SK-N-SH treated with all-trans-retinoic acid at 6 μM for 48 hours (cell line): ENCODE data around the gene MPDZ.

Experiments
- ARNTL ChIP-seq: fragments of 450-650 bp; formaldehyde crosslinking; IDR thresholded peaks from 2 replicates; pipeline ENCODE4 v1.5.0; 2020; ENCODE audit warnings: low read depth, mild to moderate bottlenecking, moderate library complexity, borderline replicate concordance
- RARB ChIP-seq: fragments of 250-450 bp; sonication (Bioruptor Pico); IDR thresholded peaks from 2 replicates; pipeline ENCODE4 v1.8.0; 2021; ENCODE audit warnings: mild to moderate bottlenecking, moderate library complexity
- ZFP3 ChIP-seq: fragments of 250-450 bp; sonication (Bioruptor Pico); IDR thresholded peaks from 2 replicates; pipeline ENCODE4 v1.5.0; 2020; ENCODE audit warnings: mild to moderate bottlenecking, moderate library complexity
- ZNF565 ChIP-seq: fragments of 450-650 bp; formaldehyde crosslinking; conservative IDR thresholded peaks from 2 replicates; pipeline ENCODE4 v1.5.0; 2020; ENCODE audit warnings: low read depth, mild to moderate bottlenecking, moderate library complexity
- ZNF70 ChIP-seq: fragments of 450-650 bp; formaldehyde crosslinking; IDR thresholded peaks from 2 replicates; pipeline ENCODE4 v1.5.0; 2020; ENCODE audit warnings: mild to moderate bottlenecking, moderate library complexity
- TF ChIP-seq, protein P1 (sequence below): fragments of 250-450 bp; sonication (Bioruptor Pico); IDR thresholded peaks from 2 replicates; pipeline ENCODE4 v1.8.0; 2020; ENCODE audit warnings: mild to moderate bottlenecking, moderate library complexity, borderline replicate concordance
- TF ChIP-seq, protein P2 (sequence below): fragments of 250-450 bp; sonication (Bioruptor Pico); IDR thresholded peaks from 2 replicates; pipeline ENCODE4 v1.5.1; 2020; ENCODE audit warnings: low read depth, mild to moderate bottlenecking, moderate library complexity

DNA sequence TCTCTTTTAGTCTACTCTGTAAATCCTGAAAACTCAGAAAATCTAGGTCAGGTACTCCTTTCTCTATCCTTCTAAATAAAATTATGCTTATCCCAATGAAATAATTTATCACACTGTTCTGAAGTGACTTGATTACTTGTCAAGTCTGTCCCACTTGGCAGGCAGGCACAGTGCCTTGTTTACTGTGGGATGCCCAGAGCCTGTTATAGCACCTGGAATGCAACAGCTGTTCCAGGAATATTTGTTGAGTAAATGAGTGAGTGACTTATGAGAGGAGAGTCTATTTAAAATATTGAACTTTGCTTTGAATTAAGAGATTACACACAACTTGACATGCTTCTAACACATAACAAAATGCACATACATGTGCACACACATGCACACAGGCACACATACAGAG is 130.0 kb downstream of the MPDZ start:
- TF ChIP-seq ZNF70 (CRISPR knock-in tag) (no peak), ZFP3 (CRISPR knock-in tag) (no peak), RARB (CRISPR knock-in tag) (no peak), ZNF565 (CRISPR knock-in tag) (no peak), ARNTL (CRISPR knock-in tag) (no peak)
- TF ChIP-seq, protein P1, sequence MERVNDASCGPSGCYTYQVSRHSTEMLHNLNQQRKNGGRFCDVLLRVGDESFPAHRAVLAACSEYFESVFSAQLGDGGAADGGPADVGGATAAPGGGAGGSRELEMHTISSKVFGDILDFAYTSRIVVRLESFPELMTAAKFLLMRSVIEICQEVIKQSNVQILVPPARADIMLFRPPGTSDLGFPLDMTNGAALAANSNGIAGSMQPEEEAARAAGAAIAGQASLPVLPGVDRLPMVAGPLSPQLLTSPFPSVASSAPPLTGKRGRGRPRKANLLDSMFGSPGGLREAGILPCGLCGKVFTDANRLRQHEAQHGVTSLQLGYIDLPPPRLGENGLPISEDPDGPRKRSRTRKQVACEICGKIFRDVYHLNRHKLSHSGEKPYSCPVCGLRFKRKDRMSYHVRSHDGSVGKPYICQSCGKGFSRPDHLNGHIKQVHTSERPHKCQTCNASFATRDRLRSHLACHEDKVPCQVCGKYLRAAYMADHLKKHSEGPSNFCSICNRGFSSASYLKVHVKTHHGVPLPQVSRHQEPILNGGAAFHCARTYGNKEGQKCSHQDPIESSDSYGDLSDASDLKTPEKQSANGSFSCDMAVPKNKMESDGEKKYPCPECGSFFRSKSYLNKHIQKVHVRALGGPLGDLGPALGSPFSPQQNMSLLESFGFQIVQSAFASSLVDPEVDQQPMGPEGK (CRISPR knock-in tag), result no peak
- TF ChIP-seq, protein P2, sequence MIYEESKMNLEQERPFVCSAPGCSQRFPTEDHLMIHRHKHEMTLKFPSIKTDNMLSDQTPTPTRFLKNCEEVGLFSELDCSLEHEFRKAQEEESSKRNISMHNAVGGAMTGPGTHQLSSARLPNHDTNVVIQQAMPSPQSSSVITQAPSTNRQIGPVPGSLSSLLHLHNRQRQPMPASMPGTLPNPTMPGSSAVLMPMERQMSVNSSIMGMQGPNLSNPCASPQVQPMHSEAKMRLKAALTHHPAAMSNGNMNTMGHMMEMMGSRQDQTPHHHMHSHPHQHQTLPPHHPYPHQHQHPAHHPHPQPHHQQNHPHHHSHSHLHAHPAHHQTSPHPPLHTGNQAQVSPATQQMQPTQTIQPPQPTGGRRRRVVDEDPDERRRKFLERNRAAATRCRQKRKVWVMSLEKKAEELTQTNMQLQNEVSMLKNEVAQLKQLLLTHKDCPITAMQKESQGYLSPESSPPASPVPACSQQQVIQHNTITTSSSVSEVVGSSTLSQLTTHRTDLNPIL, result no peak
